Measurements from ENCODE around the gene LCE1D.

The LCE1D gene

GRCh38 chr1:152768847-152769533 lies 27.5 kb upstream of the LCE1D start:
- Histone ChIP-seq H3K27me3 (ENCODE audit: control insufficient read depth in 1 of 2, insufficient read depth in 2 of 2, low read length in 2 of 2) (no peaks in the 10 kb centered on the region), H3K9ac (ENCODE audit: low read depth in 1 of 2, low read length in 2 of 2) (no peak overlapping the region), H3K27ac (ENCODE audit: low read depth, low read length) (no peak overlapping the region), H3K4me1 (ENCODE audit: control insufficient read depth in 1 of 2, insufficient read depth in 2 of 2, low read length in 2 of 2) (no peaks in the 10 kb centered on the region), H3K36me3 (ENCODE audit: control insufficient read depth in 1 of 2, insufficient read depth in 2 of 2, low read length in 2 of 2) (no peaks in the 10 kb centered on the region), H3K9me3 (ENCODE audit: control insufficient read depth in 1 of 2, low read length in 2 of 2) (no peaks in the 10 kb centered on the region), H3K4me3 (ENCODE audit: low read depth in 1 of 2, low read length in 2 of 2) (no peak overlapping the region)

GRCh38 chr1:152770411-152770810 lies 26.1 kb upstream of the LCE1D start:
- no peaks in the 10 kb centered on the region for H3K4me1 ChIP-seq (ENCODE audit: control insufficient read depth in 1 of 2, insufficient read depth in 2 of 2, low read length in 2 of 2)
- no peak overlapping the region for H3K4me3 ChIP-seq (ENCODE audit: low read depth in 1 of 2, low read length in 2 of 2)
- H3K27ac ChIP-seq (ENCODE audit: low read depth, low read length): no peak overlapping the region
- H3K9ac ChIP-seq (ENCODE audit: low read depth in 1 of 2, low read length in 2 of 2): no peak overlapping the region
- no peaks in the 10 kb centered on the region for H3K9me3 ChIP-seq (ENCODE audit: control insufficient read depth in 1 of 2, low read length in 2 of 2)
- no peaks in the 10 kb centered on the region for H3K27me3 ChIP-seq (ENCODE audit: control insufficient read depth in 1 of 2, insufficient read depth in 2 of 2, low read length in 2 of 2)
- no peaks in the 10 kb centered on the region for H3K36me3 ChIP-seq (ENCODE audit: control insufficient read depth in 1 of 2, insufficient read depth in 2 of 2, low read length in 2 of 2)

DNA sequence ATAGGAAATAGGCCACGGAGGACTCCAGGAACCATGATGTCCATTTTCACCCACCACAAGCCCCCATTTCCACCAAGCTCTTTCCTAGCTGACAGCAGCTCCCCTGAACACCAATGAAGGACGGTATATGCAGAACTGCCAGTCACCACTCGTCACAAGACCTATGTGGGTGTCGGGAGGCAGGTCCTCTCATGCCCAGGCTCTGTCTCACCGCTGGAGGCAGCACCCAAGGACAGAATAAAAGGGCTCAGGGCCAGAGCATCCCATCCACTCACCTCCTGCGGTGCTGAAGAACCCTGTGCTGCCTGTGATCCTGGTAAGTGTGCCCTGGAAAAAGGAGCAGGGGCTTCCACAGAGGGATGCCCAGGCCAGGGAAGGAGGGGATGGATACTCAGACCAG lies 21.6 kb upstream of the LCE1D start, which contains the start of gene LCE1F:
Gene LCE1F, plus strand, starts transcription at position 266 of the 400 bp plus-strand sequence. CDS start 1,232 bp downstream, outside the sequence.
- Histone ChIP-seq H3K4me1 (ENCODE audit: control insufficient read depth in 1 of 2, insufficient read depth in 2 of 2, low read length in 2 of 2) (no peaks in the 10 kb centered on the region), H3K36me3 (ENCODE audit: control insufficient read depth in 1 of 2, insufficient read depth in 2 of 2, low read length in 2 of 2) (no peaks in the 10 kb centered on the region), H3K4me3 (ENCODE audit: low read depth in 1 of 2, low read length in 2 of 2) (no peak within 1 kb of the TSS), H3K27ac (ENCODE audit: low read depth, low read length) (no peak within 1 kb of the TSS), H3K9me3 (ENCODE audit: control insufficient read depth in 1 of 2, low read length in 2 of 2) (no peaks in the 10 kb centered on the region), H3K27me3 (ENCODE audit: control insufficient read depth in 1 of 2, insufficient read depth in 2 of 2, low read length in 2 of 2) (no peaks in the 10 kb centered on the region), H3K9ac (ENCODE audit: low read depth in 1 of 2, low read length in 2 of 2) (no peak within 1 kb of the TSS)

DNA sequence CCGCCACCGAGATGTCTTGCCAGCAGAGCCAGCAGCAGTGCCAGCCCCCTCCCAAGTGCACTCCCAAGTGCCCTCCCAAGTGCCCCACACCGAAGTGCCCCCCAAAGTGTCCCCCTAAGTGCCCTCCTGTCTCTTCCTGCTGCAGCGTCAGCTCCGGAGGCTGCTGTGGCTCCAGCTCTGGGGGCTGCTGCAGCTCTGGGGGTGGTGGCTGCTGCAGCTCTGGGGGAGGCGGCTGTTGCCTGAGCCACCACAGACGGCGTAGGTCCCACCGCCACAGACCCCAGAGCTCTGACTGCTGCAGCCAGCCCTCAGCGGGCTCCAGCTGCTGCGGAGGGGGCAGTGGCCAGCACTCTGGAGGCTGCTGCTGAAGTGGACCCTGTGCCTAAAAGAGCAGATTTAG lies 20.2 kb upstream of the LCE1D start:
- no peaks in the 10 kb centered on the region for H3K27me3 ChIP-seq (ENCODE audit: control insufficient read depth in 1 of 2, insufficient read depth in 2 of 2, low read length in 2 of 2)
- no peak overlapping the region for H3K4me3 ChIP-seq (ENCODE audit: low read depth in 1 of 2, low read length in 2 of 2)
- H3K4me1 ChIP-seq (ENCODE audit: control insufficient read depth in 1 of 2, insufficient read depth in 2 of 2, low read length in 2 of 2): no peaks in the 10 kb centered on the region
- H3K27ac ChIP-seq (ENCODE audit: low read depth, low read length): no peak overlapping the region
- H3K9me3 ChIP-seq (ENCODE audit: control insufficient read depth in 1 of 2, low read length in 2 of 2): no peaks in the 10 kb centered on the region
- no peak overlapping the region for H3K9ac ChIP-seq (ENCODE audit: low read depth in 1 of 2, low read length in 2 of 2)
- no peaks in the 10 kb centered on the region for H3K36me3 ChIP-seq (ENCODE audit: control insufficient read depth in 1 of 2, insufficient read depth in 2 of 2, low read length in 2 of 2)

DNA sequence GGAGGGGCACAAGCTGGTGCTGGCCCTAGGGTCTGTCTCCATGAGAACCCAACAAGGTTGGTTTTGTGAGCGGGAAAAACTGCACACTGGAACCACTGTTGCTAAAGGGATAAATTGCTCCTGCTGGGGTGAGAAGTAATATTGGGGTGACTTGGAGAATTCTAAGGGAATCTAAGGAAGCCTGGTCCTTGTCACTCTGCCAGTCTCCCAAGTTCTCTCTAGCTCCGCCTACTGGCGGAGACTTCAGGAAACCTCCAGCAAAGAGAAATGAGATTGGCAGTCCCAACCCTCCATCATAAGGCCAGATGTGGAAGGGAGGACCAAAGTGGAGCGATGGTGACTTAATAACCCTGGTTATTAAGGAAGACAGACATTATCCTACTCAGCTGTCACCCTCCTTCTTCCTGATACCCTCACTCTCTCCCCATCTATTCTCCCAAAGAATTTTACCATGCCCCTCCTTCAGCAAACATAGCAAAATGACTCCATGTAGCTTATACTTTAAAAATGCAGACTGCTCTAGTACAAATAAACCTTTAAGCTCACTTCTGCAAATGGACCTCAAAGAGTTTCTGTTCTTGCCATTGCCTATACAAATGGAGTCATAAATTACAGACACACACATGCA lies 18.9 kb upstream of the LCE1D start:
- Histone ChIP-seq H3K36me3 (ENCODE audit: control insufficient read depth in 1 of 2, insufficient read depth in 2 of 2, low read length in 2 of 2) (no peaks in the 10 kb centered on the region), H3K4me3 (ENCODE audit: low read depth in 1 of 2, low read length in 2 of 2) (no peak overlapping the region), H3K27ac (ENCODE audit: low read depth, low read length) (no peak overlapping the region), H3K9me3 (ENCODE audit: control insufficient read depth in 1 of 2, low read length in 2 of 2) (no peaks in the 10 kb centered on the region), H3K27me3 (ENCODE audit: control insufficient read depth in 1 of 2, insufficient read depth in 2 of 2, low read length in 2 of 2) (no peaks in the 10 kb centered on the region), H3K9ac (ENCODE audit: low read depth in 1 of 2, low read length in 2 of 2) (no peak overlapping the region), H3K4me1 (ENCODE audit: control insufficient read depth in 1 of 2, insufficient read depth in 2 of 2, low read length in 2 of 2) (no peaks in the 10 kb centered on the region)

DNA sequence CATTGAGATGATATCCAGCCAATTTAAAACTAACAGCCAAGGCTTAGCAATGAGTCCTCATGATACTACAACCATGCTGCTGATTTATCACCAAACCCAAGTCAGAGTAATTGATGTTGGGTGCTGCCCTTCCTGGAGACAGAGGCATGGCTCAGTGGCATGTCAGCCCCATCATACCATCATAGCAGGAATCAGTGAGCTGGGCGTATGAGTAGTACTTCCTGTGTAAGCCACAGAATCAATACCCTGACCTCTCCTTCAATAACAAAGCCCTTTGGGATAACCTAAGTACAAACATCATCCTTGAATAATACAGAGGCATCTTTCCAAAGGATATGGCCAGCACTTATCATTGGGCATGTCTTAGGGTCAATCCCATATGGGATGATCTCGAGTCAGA lies 13.4 kb upstream of the LCE1D start:
- no peaks in the 10 kb centered on the region for H3K9me3 ChIP-seq (ENCODE audit: control insufficient read depth in 1 of 2, low read length in 2 of 2)
- H3K27ac ChIP-seq (ENCODE audit: low read depth, low read length): no peak overlapping the region
- H3K4me3 ChIP-seq (ENCODE audit: low read depth in 1 of 2, low read length in 2 of 2): no peak overlapping the region
- no peak overlapping the region for H3K9ac ChIP-seq (ENCODE audit: low read depth in 1 of 2, low read length in 2 of 2)
- no peaks in the 10 kb centered on the region for H3K36me3 ChIP-seq (ENCODE audit: control insufficient read depth in 1 of 2, insufficient read depth in 2 of 2, low read length in 2 of 2)
- no peaks in the 10 kb centered on the region for H3K4me1 ChIP-seq (ENCODE audit: control insufficient read depth in 1 of 2, insufficient read depth in 2 of 2, low read length in 2 of 2)
- H3K27me3 ChIP-seq (ENCODE audit: control insufficient read depth in 1 of 2, insufficient read depth in 2 of 2, low read length in 2 of 2): no peaks in the 10 kb centered on the region

DNA sequence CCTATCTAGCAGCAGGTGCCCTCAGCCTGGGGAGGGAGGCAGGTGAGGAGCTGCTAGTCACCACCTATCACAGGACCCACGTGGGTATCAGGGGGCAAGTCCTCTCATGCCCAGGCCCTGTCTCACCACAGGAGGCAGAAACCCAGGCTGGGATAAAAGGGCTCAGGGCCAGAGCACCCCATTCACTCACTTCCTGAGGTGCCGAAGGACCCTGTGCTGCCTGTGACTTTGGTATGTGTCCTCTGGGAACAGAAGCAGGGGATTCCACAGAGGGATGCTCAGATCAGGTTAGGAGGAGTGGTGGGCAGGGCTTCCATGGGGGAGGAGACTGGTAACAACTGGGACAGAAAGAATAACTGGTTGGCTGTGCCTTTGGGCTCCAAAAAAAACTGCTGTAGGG lies 10.4 kb upstream of the LCE1D start, which contains the start of gene LCE1E:
Gene LCE1E, plus strand, starts transcription at position 181 of the 400 bp plus-strand sequence. CDS start 1,043 bp downstream, outside the sequence.
- H3K9me3 ChIP-seq (ENCODE audit: control insufficient read depth in 1 of 2, low read length in 2 of 2): no peaks in the 10 kb centered on the region
- no peak within 1 kb of the TSS for H3K4me3 ChIP-seq (ENCODE audit: low read depth in 1 of 2, low read length in 2 of 2)
- H3K9ac ChIP-seq (ENCODE audit: low read depth in 1 of 2, low read length in 2 of 2): no peak within 1 kb of the TSS
- H3K27me3 ChIP-seq (ENCODE audit: control insufficient read depth in 1 of 2, insufficient read depth in 2 of 2, low read length in 2 of 2): no peaks in the 10 kb centered on the region
- no peak within 1 kb of the TSS for H3K27ac ChIP-seq (ENCODE audit: low read depth, low read length)
- H3K36me3 ChIP-seq (ENCODE audit: control insufficient read depth in 1 of 2, insufficient read depth in 2 of 2, low read length in 2 of 2): no peaks in the 10 kb centered on the region
- no peaks in the 10 kb centered on the region for H3K4me1 ChIP-seq (ENCODE audit: control insufficient read depth in 1 of 2, insufficient read depth in 2 of 2, low read length in 2 of 2)

DNA sequence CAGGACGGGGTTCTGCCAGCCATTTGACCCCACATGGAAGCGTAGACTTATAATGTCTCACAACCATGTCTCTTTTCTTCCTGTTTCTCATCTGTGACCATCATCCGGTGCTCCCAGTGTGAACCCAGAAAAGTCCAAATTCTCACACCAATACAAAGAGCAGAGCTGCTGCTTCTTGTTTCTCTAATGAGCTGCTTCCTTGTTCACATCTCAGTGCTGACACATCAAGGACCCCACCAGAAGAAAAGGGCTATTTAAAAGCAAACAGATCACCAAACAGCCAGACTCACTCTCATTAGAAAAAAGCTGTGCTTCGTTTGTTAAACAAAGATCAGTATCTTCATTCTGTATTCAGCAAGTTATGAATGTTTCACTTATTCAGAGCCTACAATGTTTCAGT lies 835 bp upstream of the LCE1D start:
- Histone ChIP-seq H3K4me1 (ENCODE audit: control insufficient read depth in 1 of 2, insufficient read depth in 2 of 2, low read length in 2 of 2) (no peaks in the 10 kb centered on the region), H3K9ac (ENCODE audit: low read depth in 1 of 2, low read length in 2 of 2) (no peak overlapping the region), H3K27me3 (ENCODE audit: control insufficient read depth in 1 of 2, insufficient read depth in 2 of 2, low read length in 2 of 2) (no peaks in the 10 kb centered on the region), H3K4me3 (ENCODE audit: low read depth in 1 of 2, low read length in 2 of 2) (no peak overlapping the region), H3K36me3 (ENCODE audit: control insufficient read depth in 1 of 2, insufficient read depth in 2 of 2, low read length in 2 of 2) (no peaks in the 10 kb centered on the region), H3K9me3 (ENCODE audit: control insufficient read depth in 1 of 2, low read length in 2 of 2) (no peaks in the 10 kb centered on the region), H3K27ac (ENCODE audit: low read depth, low read length) (no peak overlapping the region)

GRCh38 chr1:152801333-152801732 lies 4.8 kb downstream of the LCE1D start:
- no peaks in the 10 kb centered on the region for H3K36me3 ChIP-seq (ENCODE audit: control insufficient read depth in 1 of 2, insufficient read depth in 2 of 2, low read length in 2 of 2)
- H3K27me3 ChIP-seq (ENCODE audit: control insufficient read depth in 1 of 2, insufficient read depth in 2 of 2, low read length in 2 of 2): no peaks in the 10 kb centered on the region
- no peak overlapping the region for H3K9ac ChIP-seq (ENCODE audit: low read depth in 1 of 2, low read length in 2 of 2)
- H3K4me3 ChIP-seq (ENCODE audit: low read depth in 1 of 2, low read length in 2 of 2): no peak overlapping the region
- H3K9me3 ChIP-seq (ENCODE audit: control insufficient read depth in 1 of 2, low read length in 2 of 2): no peaks in the 10 kb centered on the region
- H3K27ac ChIP-seq (ENCODE audit: low read depth, low read length): no peak overlapping the region
- H3K4me1 ChIP-seq (ENCODE audit: control insufficient read depth in 1 of 2, insufficient read depth in 2 of 2, low read length in 2 of 2): no peaks in the 10 kb centered on the region

- Histone ChIP-seq H3K36me3 (ENCODE audit: control insufficient read depth in 1 of 2, insufficient read depth in 2 of 2, low read length in 2 of 2) (no peaks in the 10 kb centered on the region), H3K27me3 (ENCODE audit: control insufficient read depth in 1 of 2, insufficient read depth in 2 of 2, low read length in 2 of 2) (no peaks in the 10 kb centered on the region), H3K9ac (ENCODE audit: low read depth in 1 of 2, low read length in 2 of 2) (no peak within 1 kb of the TSS), H3K4me1 (ENCODE audit: control insufficient read depth in 1 of 2, insufficient read depth in 2 of 2, low read length in 2 of 2) (no peaks in the 10 kb centered on the region), H3K27ac (ENCODE audit: low read depth, low read length) (no peak within 1 kb of the TSS), H3K4me3 (ENCODE audit: low read depth in 1 of 2, low read length in 2 of 2) (no peak within 1 kb of the TSS), H3K9me3 (ENCODE audit: control insufficient read depth in 1 of 2, low read length in 2 of 2) (no peaks in the 10 kb centered on the region)
Observed at GRCh38 chr1:152806576-152806975, 10.1 kb downstream of the LCE1D start, which contains the start of gene LCE1C. TSS of gene LCE1C (minus strand) at chr1:152806651. CDS start at chr1:152805478, 1,173 bp downstream.

All from duodenal mucosa (tissue), 2 donors.